Endometrial microvascular endothelial cells (primary cell): ENCODE data around the gene ADGRB3. TPM values are rescaled to one million over a fixed set of nuclear protein-coding genes. Genes with fewer than 3 reads are reported as not detected.
"Not testable (repeated sequence)": the region's sequence is repeated elsewhere in the genome, so short reads cannot be mapped to it uniquely, and the experiment has no call there.

Source experiments
- in situ Hi-C: cut with HindIII; loops from 2 replicates; pipeline ENCODE4 v1.10.0; 2017; ENCODE audit warnings: low sequenced_read_pairs, low pct_unique_long_range_greater_than_20kb; ENCODE audit errors: inconsistent ontology term
- total RNA-seq: library from RNA; depleted of rRNA; stranded (reverse); fragments of >200 nt; gene quantifications from one replicate; pipeline ENCODE4 v1.2.3, GENCODE V29; 2015; ENCODE audit errors: inconsistent ontology term

Gene ADGRB3
- total RNA-seq, 1 donor from 2014 or later: not detected

DNA sequence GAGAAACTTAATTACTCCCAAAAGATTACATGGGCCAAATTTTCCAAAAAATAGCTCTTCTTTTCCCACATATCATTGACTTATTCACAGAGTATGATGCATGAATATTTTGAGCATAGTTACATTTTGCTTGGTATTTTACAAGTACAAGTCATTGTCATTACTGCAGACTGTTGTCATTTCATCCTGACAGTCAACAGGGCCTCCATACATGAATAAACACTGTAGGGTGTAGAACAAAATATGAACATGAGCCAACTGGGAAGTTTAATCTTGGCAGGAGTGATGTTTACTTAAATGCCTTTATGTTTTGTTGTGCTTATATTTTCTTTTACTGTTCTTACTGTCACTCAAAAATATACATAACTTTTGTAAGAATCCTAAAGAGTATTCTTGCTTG, 340.7 kb downstream of the ADGRB3 start:
- in situ Hi-C loops: no loop called here

DNA sequence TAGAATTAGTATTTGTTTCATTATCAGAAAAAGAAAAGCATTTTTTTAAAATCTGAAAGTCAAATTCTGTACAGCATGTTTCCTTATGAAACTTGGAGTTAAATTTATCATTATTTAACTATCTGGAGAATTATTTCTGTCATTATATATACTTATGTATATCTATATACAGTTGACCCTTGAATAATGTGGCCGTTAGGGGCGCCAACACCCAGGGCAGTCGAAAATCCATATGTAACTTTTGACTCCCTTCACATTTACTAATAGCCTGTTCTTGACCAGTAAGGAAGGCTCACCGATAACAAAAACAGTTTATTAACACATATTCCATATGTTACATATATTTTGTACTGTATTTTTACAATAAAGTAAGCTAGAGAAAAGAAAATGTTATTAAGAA, 341.2 kb downstream of the ADGRB3 start:
- in situ Hi-C loops: no loop called here

DNA sequence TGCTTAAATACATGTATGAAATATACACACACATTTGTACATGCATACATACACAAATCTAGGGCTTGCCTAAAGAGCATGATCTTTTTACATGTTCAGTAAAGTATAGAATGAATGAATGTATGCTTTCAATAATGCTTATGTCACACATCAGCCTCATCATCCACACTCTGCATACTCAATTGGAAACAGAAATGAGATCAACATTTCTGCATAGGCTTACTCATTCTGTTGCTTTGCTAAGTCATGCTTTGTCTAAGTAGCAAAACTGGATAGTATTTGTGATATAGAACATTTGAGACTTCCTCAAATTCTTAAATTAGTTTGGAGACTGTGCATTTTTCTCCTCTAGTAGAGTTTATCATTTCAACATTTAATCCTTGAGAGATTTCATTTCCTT, 343.3 kb downstream of the ADGRB3 start:
- in situ Hi-C loops: no loop called here

DNA sequence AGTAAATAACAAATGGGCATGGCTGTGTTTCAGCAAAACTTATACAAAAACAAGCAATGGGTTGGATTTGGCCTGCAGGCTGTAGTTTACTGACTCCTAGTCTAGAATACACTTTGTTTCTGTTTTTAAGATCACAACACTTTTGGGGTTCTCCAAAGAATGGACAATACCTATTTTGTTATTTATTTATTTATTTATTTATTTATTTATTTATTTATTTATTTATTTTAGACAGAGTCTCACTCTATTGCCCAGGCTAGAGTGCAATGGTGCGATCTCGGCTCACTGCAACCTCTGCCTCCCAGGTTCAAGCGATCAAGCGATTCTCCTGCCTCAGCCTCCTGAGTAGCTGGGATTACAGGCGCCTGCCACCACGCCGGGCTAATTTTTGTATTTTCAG, 346.6 kb downstream of the ADGRB3 start:
- in situ Hi-C loops: not testable (repeated sequence)

DNA sequence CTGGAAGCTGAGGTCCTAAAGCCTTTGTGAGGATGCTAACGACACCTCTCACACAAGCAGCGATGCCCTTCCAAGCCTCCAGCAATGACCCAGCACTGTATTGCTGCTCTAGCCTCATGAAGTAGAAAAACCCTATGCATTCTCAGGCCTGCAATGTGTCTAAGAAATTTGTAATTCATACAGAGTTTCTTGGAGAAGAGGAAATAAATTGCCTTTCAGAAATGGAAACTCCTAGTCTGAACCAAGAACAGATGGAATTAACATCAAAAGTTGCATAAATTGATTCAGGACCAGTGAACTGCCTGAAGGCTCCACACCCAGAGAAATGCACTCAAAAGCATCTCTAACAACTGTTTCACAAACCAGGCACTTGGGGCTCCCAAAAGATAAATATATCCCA, 353.6 kb downstream of the ADGRB3 start:
- in situ Hi-C loops: no loop called here

DNA sequence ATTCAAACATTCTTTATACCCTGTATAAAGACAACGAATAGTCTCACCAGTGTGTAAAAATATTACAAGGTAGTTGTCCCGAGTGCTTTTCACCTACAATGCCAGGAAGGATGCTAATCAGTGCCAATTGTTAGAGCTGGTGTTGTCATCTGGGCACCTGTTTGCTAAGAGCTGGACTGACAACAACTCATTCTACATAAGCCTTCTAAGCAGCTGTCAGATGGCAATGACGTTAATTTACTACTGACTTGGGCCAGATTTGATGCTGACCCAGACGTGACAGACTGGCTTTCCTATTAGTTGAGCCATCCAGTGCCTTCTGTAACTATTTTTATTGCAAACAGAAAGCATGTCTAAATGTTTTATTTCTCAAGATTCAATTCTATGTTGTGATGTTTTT, 355.2 kb downstream of the ADGRB3 start:
- in situ Hi-C loops: no loop called here

DNA sequence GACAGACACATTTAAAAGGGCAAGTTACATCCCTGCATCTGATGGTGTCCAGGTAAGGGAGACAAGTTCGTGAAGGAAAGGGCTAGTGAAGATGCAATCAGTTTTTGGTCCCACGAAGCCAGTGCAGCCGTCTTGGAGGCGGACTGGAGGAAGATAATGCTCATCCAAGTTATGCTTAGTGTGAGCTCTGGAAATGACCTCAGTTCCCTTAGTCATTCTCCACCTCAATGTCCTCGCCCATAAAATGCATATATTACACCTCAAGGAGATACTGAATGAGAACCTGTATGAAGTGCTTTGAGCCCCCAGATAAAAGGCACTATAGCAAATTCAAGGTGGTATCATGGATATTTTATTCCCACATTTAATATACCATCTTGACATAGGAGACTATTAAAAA, 358.8 kb downstream of the ADGRB3 start:
- in situ Hi-C loops: no loop called here

DNA sequence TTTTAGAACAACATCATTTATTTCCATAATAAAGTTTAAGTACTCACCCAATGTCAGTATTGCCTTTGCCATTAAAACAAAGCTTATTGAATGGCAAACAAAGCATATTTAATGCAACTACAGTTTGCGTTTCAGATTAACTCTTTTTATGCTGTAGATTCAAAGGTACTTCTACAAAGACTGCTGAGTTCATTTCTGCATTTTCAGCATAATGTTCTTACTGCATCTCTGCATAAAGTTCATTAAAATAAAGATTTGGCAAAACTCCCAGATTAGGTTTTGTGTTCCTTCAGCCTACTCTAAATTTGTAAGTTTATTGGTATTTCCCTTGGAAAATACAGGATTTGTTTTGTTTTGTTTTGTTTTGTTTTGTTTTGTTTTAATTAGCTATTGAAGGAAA, 359.4 kb downstream of the ADGRB3 start:
- in situ Hi-C loops: no loop called here

DNA sequence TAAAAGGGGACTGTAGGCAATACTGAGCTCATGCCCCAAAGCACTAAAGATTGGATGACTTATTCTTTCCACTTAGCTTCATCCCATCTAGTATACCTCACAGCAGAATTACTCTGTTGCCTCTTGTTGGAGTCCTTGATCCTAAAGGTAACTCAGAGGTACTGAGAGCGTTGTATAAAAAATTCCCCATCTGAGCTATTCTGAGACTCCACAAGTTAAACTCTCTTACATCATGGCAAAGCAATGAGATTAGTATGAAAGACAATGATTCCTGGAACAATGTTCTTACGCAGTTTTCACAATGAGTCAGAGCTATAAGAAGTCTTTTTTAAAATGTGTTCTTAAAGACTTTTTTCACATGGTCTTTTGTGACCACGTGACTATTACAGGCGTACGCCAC, 370.1 kb downstream of the ADGRB3 start:
- in situ Hi-C loops: no loop called here

DNA sequence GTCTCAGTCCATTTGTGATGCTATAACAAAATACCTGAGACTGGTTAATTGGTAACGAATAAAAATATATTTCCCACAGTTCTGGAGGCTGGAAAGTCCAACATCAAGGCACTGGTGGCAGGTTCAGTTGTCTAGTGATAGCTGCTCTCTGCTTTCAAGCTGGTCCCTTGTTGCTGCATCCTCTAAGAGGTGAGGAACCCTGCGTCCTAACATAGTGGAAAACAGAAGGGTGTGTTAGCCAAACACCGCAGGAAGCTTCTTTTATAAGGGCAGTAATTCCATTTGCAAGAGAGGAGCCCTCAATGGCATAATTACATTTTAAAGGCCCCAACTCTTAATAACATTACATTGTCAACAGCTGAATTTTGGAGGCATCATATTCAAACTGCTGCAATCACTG, 372.7 kb downstream of the ADGRB3 start:
- in situ Hi-C loops: no loop called here

DNA sequence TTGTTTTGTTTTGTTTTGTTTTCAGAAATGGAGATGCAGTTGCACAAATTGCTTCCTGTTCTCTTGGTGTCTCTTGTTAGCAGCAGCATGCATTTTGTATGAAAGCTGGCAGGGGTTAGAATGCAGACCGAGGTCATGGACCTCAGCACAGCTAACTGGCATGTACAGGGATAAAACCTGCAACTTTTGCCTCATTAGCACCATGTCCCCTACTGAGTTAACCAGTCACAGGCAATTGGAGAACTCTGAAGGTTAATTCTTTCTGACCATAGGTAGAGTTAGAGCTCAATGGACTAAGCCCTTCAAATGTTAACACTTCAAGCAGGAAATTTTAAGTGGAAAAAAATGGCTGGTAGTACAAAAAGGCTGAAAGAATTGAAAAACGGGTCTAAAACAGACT, 377.1 kb downstream of the ADGRB3 start:
- in situ Hi-C loops: no loop called here

DNA sequence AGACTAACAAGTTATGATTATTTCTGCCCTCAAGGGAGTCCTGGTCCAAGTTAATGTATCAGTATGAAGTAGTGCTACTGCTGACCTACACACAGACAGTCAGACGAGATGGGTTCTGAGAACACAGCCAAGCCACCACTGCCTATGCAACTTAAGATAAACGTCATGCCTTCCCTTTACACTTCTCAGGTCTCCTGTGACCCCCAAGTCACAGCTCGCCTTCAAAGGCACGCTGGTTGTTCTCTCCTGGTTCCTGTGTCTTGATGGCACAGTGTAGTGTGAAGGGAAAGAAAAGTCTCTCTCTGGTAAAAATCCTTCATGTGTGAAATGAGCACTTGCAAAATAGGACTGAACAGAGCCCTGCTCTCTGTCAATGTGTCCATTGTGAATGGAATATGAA, 377.8 kb downstream of the ADGRB3 start:
- in situ Hi-C loops: no loop called here

DNA sequence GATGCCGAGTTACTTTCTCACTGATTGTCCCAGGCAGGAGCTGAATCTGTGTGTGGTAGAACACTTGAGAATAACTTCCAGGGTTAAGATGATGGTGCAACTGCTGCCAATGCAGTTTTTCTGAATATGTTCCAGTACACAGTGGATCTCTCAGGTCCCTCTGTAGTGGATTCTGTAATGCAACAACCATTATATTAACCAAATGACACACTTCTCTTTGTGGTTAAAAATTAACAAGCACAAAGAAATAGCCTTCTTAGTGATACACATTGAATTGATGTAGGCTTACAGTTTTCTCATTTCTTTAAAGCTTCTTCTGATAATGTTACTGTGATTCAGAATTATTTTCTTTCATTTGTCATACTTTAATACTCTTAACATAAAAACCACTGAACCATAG, 383.8 kb downstream of the ADGRB3 start:
- in situ Hi-C loops: no loop called here

DNA sequence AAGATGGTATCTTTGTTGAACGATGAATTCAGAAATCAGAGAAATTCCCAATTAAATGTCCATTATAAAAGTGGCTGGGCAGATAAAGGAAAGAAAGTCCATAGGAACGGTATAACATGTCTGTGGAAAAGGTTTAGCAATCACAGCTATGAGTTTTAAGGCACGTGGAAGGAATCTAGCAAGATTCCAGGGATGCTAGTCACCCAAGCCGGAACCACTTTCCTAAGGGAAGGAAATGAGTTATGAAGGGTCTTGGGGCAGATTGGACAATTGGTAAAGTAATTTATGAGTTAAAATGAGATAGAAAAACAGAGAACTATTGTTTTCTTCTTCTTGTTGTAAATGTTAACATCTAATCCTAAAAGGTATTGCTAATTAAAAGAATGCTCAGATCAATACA, 384.8 kb downstream of the ADGRB3 start:
- in situ Hi-C loops: no loop called here

DNA sequence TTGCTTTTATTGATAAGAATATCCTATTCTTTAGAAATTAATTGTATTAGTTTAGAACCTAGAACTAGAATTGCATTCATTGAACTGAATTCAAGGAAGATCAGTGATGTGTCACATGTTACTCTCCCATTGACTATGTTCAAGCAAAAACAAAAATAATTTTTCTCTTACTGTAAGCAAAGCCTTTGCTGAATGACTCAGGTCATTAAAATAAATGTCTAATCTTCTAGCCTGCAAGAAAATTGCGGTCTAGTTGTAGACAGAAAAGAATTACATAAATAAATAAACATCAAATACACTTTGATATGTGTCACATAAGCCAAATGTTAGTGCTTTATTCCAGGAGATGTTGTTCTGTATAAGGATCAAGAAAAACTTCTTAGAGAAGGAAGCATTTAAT, 387.9 kb downstream of the ADGRB3 start:
- in situ Hi-C loops: no loop called here

DNA sequence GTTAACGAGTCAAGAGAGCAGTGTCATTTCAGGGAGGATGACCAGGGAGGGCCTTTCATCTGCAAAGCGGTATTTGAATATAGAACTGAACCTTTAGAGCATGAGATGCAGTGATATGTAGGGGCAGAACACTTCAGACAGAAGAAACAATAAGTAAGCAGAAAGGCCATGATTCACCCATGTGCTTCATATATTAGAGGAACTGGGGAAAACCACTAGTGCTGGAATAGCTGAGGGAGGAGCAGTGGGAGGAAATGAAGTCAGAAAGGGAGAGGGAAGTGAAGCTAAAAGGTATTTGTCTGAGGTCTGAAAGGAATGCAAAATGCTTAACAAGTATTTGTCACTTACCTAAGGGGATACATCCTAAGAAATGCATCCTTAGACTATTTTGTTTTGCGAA, 391.2 kb downstream of the ADGRB3 start:
- in situ Hi-C loops: no loop called here

DNA sequence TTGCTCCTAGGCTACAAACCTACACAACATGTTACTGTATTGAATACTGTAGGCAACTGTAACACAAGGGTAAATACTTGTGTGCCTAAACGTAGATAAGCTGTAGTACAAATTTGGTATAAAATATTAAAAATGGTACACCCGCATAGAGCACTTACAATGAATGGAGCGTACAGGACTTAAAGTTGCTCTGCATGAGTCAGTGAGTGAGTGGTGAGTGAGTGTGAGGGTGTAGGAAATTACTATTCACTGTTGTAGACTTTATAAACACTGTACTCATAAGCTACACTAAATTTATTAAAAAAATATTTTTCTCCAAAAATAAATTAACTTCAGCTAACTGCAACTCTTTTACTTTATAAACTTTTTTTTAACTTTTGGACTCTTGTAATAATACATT, 391.6 kb downstream of the ADGRB3 start:
- in situ Hi-C loops: no loop called here

DNA sequence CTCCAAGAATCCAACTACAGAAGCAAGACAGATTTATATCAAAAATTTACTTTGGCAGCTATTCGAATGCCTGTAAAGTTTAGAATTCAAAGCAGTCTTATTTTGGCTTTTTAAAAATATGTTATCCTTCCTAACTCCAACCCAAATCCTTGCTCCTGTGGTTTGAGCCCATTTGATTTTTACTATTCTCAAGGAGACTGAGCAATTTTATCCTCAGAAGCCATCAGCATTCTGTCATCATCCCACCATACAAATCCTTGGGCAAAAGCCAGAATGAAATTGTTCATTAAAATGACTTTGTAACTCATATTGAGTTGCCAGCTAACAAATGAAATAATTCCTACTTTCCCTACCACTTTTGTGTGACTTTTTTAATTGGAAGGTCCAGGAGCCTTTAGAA, 392.8 kb downstream of the ADGRB3 start:
- in situ Hi-C loops: no loop called here

DNA sequence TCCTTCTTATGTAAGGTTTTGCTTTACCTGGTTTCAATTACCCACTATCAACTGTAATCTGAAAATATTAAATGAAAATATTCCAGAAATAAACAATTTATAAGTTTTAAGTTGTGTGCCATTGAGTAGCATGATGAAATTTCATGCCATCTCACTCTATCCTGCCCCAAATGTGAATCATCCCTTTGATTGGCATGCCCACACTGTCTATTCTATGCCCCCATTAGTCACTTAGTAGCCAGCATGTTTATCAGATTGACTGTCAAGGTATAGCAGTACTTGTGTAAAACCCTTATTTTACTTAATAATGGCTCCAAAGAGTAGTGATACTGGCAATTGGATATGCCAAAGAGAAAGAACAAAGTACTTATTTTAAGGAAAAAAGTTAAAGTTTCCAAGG, 403.8 kb downstream of the ADGRB3 start:
- in situ Hi-C loops: no loop called here

DNA sequence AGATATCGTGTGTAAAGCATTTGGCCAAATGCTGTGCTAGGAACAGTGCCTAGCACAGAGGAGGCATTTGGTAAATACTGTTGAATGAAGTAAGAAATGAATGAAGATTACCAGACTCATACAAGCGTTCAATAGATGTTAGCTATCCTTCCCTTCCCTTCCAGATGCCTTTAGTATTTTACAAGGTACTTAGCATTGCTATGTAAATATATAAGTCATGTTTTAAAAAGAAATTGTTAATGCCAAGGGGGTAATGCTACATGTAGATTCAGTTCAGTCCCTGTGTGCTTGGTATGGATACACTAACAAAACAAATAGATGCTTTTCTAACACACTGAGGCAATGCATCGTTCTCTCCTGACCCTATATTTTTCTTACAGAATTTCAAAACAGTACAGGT, 407.2 kb downstream of the ADGRB3 start:
- in situ Hi-C loops: no loop called here

DNA sequence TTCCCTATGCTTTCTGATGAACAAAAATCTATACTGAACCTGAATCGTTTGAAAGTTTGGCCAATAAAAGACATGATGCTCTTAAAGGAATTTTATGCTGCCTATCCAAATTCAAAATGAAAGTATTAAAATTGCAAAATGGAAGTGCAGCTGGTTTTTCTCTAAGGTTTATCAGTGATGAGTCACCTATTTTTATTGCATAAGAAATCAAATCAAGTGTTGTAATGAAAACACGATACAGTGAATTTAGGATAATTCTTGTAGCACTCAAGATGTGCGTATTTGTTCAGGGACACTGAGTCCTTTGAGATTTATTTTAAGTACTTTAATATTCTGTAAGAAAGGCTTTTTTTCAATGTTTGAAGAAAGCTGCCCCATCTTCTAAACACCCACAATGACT, 409.5 kb downstream of the ADGRB3 start:
- in situ Hi-C loops: no loop called here

DNA sequence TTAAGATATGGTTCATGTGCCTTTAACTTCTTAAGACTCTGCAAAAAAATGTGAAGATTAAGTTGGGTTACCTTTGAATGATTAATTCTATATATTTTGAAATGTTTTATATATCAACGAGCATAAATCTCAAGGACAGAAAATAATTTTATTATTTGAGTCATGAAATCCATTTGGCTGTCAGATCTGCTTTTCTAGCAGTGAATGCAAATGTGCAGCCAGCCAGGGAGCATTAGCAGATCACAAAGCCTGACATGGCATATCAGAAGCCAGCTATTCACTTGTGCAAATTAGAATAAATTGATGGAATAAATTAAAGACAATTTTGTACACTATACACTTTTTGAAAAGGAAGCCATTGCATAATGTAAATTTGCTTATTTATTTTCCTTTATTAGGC, 424.3 kb downstream of the ADGRB3 start:
- in situ Hi-C loops: no loop called here
